Endothelial cell (in vitro differentiated cells): Measurements from ENCODE around the gene IRAG1. TPM values are rescaled to one million over a fixed set of nuclear protein-coding genes. Genes with fewer than 3 reads are reported as not detected.
A peak's percentile ranks its signal among the peaks of the same experiment; 100 is the strongest.
"Not testable (repeated sequence)": the region's sequence is repeated elsewhere in the genome, so short reads cannot be mapped to it uniquely, and the experiment has no call there.

Experiments
- DNase-seq: peaks from one replicate; pipeline ENCODE4 v3.0.0; 2021; ENCODE audit warnings: low spot score
- H3K27ac Mint-ChIP-seq: one replicate; pipeline ENCODE4 v1.8.0; 2021; ENCODE audit warnings: mixed read lengths, inconsistent platforms; ENCODE audit not compliant: unreplicated experiment
- H3K27me3 Mint-ChIP-seq: one replicate; pipeline ENCODE4 v1.8.0; 2021; ENCODE audit warnings: mild to moderate bottlenecking, moderate library complexity, mixed read lengths, inconsistent platforms; ENCODE audit not compliant: unreplicated experiment
- H3K36me3 Mint-ChIP-seq: one replicate; pipeline ENCODE4 v1.8.0; 2021; ENCODE audit warnings: mild to moderate bottlenecking, low read depth, mixed read lengths, inconsistent platforms; ENCODE audit not compliant: unreplicated experiment
- H3K4me1 Mint-ChIP-seq: one replicate; pipeline ENCODE4 v1.8.0; 2021; ENCODE audit warnings: mild to moderate bottlenecking, mixed read lengths, inconsistent platforms; ENCODE audit not compliant: unreplicated experiment
- H3K4me3 Mint-ChIP-seq: one replicate; pipeline ENCODE4 v1.8.0; 2021; ENCODE audit warnings: mild to moderate bottlenecking, mixed read lengths, inconsistent platforms; ENCODE audit not compliant: unreplicated experiment
- H3K9me3 Mint-ChIP-seq: one replicate; pipeline ENCODE4 v1.8.0; 2021; ENCODE audit warnings: mixed read lengths, inconsistent platforms; ENCODE audit not compliant: unreplicated experiment
- total RNA-seq: library from RNA; stranded (reverse); fragmentation: NEBNext Ultra II Directional; extraction: Animal tissue kit (Norgen Biotek cat#: 25700); gene quantifications from one replicate; pipeline ENCODE4 v1.2.1, GENCODE V29; 2021; ENCODE audit not compliant: unreplicated experiment
- TF ChIP-seq, protein P1 (sequence below): fragments of 200-600 bp; sonication (generic); IDR thresholded peaks from one replicate; pipeline ENCODE4 v1.5.0; 2021; ENCODE audit warnings: antibody characterized with exemption; ENCODE audit not compliant: unreplicated experiment

Gene IRAG1
- total RNA-seq, 1 donor from 2014 or later, result 8.7 TPM

DNA sequence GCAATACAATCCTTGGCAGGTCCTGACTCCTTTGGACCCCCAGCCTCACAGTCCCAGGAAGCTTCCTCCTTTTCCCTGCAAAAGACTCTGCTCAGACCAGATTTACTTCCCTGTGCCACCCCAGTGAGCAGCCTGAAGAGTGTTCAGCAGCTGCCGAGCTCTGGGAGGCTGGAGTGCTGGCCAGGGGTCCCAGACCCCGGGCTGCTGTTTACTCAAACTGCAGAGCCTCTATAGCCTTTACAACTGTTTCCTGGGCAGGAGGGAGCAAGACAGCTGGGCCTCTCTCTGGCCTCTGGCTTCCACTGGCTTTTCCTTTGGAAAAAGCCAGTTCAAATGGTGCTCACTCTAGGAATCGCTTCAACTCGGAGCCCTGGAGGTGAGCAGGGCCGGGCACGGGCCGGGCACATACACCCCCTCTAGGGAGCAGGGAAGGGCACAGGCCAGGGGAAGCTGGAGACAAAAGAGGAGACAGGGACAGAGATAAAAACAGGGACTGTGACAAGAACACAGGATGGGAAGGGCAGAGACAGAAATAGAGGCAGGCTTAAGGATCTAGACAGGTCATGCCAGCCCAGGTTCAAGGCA lies 932 bp downstream of the IRAG1 start:
- no peaks in the 10 kb centered on the region for H3K9me3 Mint-ChIP-seq
- DNase-seq, result no peak
- H3K4me3 Mint-ChIP-seq, result no peak overlapping the region
- peaks cover 3% of the 10 kb centered on the region for H3K27me3 Mint-ChIP-seq
- TF ChIP-seq, protein P1, sequence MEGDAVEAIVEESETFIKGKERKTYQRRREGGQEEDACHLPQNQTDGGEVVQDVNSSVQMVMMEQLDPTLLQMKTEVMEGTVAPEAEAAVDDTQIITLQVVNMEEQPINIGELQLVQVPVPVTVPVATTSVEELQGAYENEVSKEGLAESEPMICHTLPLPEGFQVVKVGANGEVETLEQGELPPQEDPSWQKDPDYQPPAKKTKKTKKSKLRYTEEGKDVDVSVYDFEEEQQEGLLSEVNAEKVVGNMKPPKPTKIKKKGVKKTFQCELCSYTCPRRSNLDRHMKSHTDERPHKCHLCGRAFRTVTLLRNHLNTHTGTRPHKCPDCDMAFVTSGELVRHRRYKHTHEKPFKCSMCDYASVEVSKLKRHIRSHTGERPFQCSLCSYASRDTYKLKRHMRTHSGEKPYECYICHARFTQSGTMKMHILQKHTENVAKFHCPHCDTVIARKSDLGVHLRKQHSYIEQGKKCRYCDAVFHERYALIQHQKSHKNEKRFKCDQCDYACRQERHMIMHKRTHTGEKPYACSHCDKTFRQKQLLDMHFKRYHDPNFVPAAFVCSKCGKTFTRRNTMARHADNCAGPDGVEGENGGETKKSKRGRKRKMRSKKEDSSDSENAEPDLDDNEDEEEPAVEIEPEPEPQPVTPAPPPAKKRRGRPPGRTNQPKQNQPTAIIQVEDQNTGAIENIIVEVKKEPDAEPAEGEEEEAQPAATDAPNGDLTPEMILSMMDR, result no peak
- H3K4me1 Mint-ChIP-seq, result peaks cover 8% of the 10 kb centered on the region
- H3K27ac Mint-ChIP-seq, result peak overlapping the region; percentile 42
- H3K36me3 Mint-ChIP-seq, result no peaks in the 10 kb centered on the region

DNA sequence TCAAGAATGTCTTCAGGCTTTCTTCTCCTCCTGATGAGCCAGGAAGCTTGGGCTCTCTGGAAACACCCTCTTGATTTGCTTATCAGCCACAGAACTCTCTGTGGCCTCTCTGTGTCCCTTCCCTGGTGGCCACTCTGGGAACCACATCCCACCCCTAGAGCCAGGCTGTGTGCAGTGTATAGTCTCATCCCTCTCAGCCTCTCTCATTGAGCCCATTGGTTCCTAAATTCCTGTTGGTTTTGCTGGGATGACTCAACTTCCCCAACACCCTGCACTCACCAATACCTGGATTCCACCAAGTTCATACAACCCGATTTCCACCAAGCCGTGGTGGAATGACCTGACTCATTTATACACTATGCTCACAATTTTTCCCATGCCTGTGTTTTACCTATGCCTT lies 5.2 kb downstream of the IRAG1 start:
- peaks cover 2% of the 10 kb centered on the region for H3K27me3 Mint-ChIP-seq
- TF ChIP-seq, protein P1, result peak; percentile 47
- H3K27ac Mint-ChIP-seq, result no peak overlapping the region
- DNase-seq, result no peak
- H3K9me3 Mint-ChIP-seq, result no peaks in the 10 kb centered on the region
- peaks cover 11% of the 10 kb centered on the region for H3K4me1 Mint-ChIP-seq
- H3K36me3 Mint-ChIP-seq, result no peaks in the 10 kb centered on the region
- H3K4me3 Mint-ChIP-seq, result no peak overlapping the region

DNA sequence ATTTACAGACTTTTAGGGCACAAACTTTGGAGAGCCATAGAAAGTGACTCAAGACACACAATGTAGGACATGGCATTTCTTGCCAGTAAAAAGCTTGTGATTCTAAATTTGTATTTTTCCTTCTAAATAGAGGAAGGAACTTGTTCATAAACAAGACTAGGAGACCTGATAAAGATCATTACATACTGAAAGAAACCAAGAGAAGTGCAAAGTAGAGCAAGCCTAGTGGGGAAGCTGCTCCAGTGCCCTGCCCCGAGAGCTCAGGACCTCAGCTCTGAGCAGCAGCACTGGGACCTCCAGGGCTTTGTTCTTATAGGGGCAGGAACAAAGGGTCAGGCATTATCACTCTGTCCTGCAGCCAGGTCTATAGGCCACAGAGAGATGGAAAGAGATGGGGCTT lies 7.2 kb downstream of the IRAG1 start:
- TF ChIP-seq, protein P1, result no peak
- H3K36me3 Mint-ChIP-seq, result no peaks in the 10 kb centered on the region
- no peak overlapping the region for H3K27ac Mint-ChIP-seq
- no peak overlapping the region for H3K4me3 Mint-ChIP-seq
- no peaks in the 10 kb centered on the region for H3K27me3 Mint-ChIP-seq
- H3K9me3 Mint-ChIP-seq, result no peaks in the 10 kb centered on the region
- peaks cover 3% of the 10 kb centered on the region for H3K4me1 Mint-ChIP-seq
- no peak for DNase-seq

DNA sequence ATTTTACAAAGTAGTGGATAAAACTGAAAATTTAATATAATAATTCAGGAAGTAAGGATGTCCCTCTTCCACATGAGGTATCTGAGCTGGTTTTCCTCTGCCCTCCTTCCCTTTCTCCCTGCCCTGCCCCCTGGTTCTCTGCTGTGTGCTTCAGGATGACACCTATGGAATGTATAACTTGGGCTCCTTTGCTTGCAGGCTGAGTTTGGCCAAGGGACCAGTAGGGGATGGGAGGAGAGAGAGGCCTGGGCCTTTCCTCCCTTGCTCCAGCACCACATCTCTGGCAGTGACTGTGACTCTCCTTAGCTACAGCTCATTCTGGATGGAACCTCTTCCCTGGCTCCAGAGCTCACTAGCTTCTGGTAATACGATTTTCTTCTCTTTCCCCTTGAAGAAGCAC lies 10.1 kb downstream of the IRAG1 start:
- Mint-ChIP-seq H3K4me1 (peaks cover 6% of the 10 kb centered on the region), H3K27me3 (no peaks in the 10 kb centered on the region), H3K9me3 (no peaks in the 10 kb centered on the region), H3K36me3 (no peaks in the 10 kb centered on the region), H3K4me3 (no peak overlapping the region), H3K27ac (no peak overlapping the region)
- no peak for DNase-seq
- TF ChIP-seq, protein P1, result no peak

DNA sequence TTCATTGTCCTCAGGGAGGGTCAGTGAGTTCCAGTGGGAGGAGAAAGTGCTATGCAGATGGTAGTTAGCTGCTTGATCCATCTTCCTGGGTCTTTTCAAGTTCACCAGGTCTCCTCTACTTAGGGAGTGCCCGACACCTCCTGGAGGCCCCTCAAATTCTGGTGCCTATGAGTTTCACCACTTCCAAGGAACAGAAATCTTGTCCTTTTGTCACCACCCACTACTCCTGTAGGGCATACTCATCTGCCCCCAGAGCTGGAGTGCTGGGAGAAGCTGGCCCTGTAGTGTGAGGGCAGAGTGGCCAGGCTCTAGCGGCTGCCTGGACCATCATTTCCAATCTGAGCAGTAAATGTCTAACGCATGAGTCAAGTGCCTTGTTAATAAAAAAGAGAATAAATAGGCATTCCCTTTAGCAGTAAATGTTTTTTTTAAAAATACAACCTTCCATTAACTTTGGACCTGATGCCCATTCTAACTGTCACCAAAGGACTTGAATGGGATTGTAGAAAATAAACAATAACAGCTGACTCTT lies 12.5 kb downstream of the IRAG1 start:
- Mint-ChIP-seq H3K27me3 (peaks cover 2% of the 10 kb centered on the region), H3K36me3 (no peaks in the 10 kb centered on the region), H3K4me3 (no peak overlapping the region), H3K4me1 (peaks cover 9% of the 10 kb centered on the region), H3K27ac (no peak overlapping the region), H3K9me3 (peaks cover 4% of the 10 kb centered on the region)
- no peak for DNase-seq
- TF ChIP-seq, protein P1, result no peak

DNA sequence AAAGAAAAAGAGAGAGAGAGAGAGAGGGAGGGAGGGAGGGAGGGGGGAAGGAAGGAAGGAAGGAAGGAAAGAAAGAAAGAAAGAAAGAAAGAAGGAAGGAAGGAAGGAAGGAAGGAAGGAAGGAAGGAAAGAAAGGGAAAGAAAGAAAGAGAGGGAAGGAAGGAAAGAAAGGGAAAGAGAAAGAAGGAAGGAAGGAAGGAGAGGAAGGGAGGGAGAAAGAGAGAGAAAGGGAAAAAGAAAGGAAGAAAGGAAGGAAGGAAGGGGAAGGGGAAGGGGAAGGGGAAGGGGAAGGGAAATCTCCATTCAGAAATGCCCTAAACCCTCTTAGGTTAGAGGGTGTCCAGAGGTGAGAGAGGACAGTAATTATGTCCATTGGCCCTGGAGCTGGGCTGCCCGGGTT lies 13.3 kb downstream of the IRAG1 start:
- not testable (repeated sequence) for H3K4me3 Mint-ChIP-seq, H3K9me3 Mint-ChIP-seq, DNase-seq, H3K27ac Mint-ChIP-seq, H3K36me3 Mint-ChIP-seq, H3K27me3 Mint-ChIP-seq
- H3K4me1 Mint-ChIP-seq, result peaks cover 15% of the 10 kb centered on the region
